ENCODE results near the gene NODAL.

The NODAL gene

DNA sequence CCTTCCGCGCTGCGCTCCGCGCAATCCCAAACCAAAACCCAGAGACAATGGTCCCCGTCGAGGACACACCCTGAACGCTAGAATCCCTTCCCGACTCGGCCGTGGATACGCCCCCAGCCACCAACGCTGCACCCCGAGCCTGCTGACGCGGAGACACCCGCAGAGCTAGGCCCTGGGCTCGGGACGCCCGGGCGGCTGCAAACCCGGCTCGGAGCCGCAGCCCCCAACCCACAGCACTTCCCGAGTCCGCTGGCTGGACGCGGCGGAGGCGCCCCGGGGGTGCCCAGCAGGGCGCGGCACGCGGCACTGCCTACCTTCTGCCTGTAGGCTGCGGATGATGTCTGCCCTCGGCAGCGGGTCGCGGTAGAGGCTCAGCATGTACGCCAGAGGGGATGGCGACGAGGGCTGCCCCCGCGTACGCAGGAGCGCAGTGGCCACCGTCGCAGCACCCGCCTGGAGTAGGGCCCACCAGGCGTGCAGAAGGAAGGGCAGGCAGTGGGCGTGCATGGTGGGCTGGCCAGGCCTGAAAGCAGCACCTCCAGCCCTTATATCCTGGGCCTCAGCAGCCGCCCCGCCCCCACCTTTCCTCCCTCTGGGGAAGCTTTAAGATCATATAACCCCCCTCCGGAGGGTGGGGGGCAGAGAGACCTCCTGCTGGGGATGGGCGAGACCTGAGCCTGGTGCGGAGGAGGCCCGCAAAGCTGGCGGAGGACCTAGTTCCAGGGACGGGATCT is at the start of gene NODAL:
Gene NODAL, minus strand, starts transcription at position 521 of the 734 bp plus-strand sequence. Its CDS starts 14 bp downstream, at position 507.
- TF ChIP-seq RAD21 (IDR thresholded peaks at IDR 0.05; ENCODE audit: low read depth): no peak
- TF ChIP-seq, protein P1, sequence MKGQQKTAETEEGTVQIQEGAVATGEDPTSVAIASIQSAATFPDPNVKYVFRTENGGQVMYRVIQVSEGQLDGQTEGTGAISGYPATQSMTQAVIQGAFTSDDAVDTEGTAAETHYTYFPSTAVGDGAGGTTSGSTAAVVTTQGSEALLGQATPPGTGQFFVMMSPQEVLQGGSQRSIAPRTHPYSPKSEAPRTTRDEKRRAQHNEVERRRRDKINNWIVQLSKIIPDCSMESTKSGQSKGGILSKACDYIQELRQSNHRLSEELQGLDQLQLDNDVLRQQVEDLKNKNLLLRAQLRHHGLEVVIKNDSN (IDR thresholded peaks at IDR 0.05): no peak
- no peak for TF ChIP-seq FOXM1 (IDR thresholded peaks at IDR 0.05; ENCODE audit: borderline replicate concordance, low read depth)
- no peak for TF ChIP-seq CREB1 (IDR thresholded peaks at IDR 0.05; ENCODE audit: low read depth)
- TF ChIP-seq EGR1 (IDR thresholded peaks at IDR 0.05): no peak

- TF ChIP-seq NFIC (IDR thresholded peaks at IDR 0.05): no peak
- TF ChIP-seq EGR1 (IDR thresholded peaks at IDR 0.05): no peak
- TF ChIP-seq, protein P2, sequence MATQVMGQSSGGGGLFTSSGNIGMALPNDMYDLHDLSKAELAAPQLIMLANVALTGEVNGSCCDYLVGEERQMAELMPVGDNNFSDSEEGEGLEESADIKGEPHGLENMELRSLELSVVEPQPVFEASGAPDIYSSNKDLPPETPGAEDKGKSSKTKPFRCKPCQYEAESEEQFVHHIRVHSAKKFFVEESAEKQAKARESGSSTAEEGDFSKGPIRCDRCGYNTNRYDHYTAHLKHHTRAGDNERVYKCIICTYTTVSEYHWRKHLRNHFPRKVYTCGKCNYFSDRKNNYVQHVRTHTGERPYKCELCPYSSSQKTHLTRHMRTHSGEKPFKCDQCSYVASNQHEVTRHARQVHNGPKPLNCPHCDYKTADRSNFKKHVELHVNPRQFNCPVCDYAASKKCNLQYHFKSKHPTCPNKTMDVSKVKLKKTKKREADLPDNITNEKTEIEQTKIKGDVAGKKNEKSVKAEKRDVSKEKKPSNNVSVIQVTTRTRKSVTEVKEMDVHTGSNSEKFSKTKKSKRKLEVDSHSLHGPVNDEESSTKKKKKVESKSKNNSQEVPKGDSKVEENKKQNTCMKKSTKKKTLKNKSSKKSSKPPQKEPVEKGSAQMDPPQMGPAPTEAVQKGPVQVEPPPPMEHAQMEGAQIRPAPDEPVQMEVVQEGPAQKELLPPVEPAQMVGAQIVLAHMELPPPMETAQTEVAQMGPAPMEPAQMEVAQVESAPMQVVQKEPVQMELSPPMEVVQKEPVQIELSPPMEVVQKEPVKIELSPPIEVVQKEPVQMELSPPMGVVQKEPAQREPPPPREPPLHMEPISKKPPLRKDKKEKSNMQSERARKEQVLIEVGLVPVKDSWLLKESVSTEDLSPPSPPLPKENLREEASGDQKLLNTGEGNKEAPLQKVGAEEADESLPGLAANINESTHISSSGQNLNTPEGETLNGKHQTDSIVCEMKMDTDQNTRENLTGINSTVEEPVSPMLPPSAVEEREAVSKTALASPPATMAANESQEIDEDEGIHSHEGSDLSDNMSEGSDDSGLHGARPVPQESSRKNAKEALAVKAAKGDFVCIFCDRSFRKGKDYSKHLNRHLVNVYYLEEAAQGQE (IDR thresholded peaks at IDR 0.05; ENCODE audit: low read depth): no peak
These were observed 48.7 kb upstream of the NODAL start for GRCh38 chr10:70490142-70490541.

- TF ChIP-seq, protein P1 (IDR thresholded peaks at IDR 0.05): no peak
- no peak for TF ChIP-seq CEBPB (IDR thresholded peaks at IDR 0.05)
- no peak for TF ChIP-seq CREB1 (IDR thresholded peaks at IDR 0.05; ENCODE audit: low read depth)
- TF ChIP-seq YY1 (IDR thresholded peaks at IDR 0.05; ENCODE audit: low read depth): no peak
- TF ChIP-seq, protein P2 (IDR thresholded peaks at IDR 0.05; ENCODE audit: low read depth): no peak
- TF ChIP-seq, protein P3, sequence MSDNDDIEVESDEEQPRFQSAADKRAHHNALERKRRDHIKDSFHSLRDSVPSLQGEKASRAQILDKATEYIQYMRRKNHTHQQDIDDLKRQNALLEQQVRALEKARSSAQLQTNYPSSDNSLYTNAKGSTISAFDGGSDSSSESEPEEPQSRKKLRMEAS (IDR thresholded peaks at IDR 0.05): no peak
- TF ChIP-seq TAF1 (IDR thresholded peaks at IDR 0.05; ENCODE audit: low read depth): no peak
- TF ChIP-seq TCF12 (IDR thresholded peaks at IDR 0.05; ENCODE audit: low read depth): no peak
- no peak for TF ChIP-seq EGR1 (IDR thresholded peaks at IDR 0.05)
These were observed 46.3 kb upstream of the NODAL start for GRCh38 chr10:70487824-70488223.

DNA sequence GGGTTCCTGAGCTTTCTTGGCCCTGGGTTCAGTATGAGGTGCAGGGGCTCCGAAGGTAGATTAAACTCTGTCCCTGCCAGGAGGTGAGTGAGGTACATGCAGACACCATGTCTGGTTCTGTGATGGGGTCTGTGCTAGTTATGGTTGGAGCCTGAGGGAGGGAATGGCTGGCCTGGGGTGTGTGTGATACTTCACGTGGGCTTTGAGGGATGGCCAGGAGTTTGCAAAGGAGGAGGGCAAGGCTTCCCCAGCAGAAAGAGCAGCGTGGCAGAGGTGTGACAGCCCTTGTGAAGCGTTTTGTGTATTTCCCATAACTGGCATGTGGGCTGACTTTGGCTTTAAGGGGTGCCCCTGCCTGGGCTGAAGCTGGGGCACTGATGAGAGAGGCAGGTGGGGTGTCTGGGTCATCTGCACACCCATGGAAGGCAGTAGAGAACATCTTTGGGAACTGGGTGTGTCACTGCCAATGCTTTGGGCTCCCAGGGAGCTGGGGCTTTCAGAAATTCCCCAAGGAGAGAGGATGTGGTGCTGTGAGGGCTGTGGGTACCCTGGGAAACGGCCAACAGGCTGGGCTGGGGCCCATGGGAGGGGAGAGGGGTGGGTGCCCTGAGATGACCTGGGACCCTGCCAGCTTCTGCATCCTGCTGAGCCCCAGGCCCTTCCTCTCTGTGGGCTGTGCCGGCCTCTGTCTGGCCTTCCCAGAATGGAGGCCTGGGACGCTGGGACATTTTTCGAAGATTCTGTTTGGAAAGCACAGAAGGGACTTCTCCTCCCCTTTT is 41.7 kb upstream of the NODAL start:
- no peak for TF ChIP-seq TEAD4 (IDR thresholded peaks at IDR 0.05)
- no peak for TF ChIP-seq YY1 (IDR thresholded peaks at IDR 0.05; ENCODE audit: low read depth)
- TF ChIP-seq CREB1 (IDR thresholded peaks at IDR 0.05; ENCODE audit: low read depth): no peak
- TF ChIP-seq NFIC (IDR thresholded peaks at IDR 0.05): no peak
- TF ChIP-seq EGR1 (IDR thresholded peaks at IDR 0.05): no peak
- no peak for TF ChIP-seq CEBPB (IDR thresholded peaks at IDR 0.05)
- TF ChIP-seq, protein P3 (IDR thresholded peaks at IDR 0.05): no peak
- TF ChIP-seq, protein P1 (IDR thresholded peaks at IDR 0.05): no peak

- no peak for TF ChIP-seq CEBPB (IDR thresholded peaks at IDR 0.05)
- TF ChIP-seq, protein P3 (IDR thresholded peaks at IDR 0.05): no peak
- TF ChIP-seq YY1 (IDR thresholded peaks at IDR 0.05; ENCODE audit: low read depth): no peak
These were observed 40.5 kb upstream of the NODAL start for GRCh38 chr10:70481831-70482530.

DNA sequence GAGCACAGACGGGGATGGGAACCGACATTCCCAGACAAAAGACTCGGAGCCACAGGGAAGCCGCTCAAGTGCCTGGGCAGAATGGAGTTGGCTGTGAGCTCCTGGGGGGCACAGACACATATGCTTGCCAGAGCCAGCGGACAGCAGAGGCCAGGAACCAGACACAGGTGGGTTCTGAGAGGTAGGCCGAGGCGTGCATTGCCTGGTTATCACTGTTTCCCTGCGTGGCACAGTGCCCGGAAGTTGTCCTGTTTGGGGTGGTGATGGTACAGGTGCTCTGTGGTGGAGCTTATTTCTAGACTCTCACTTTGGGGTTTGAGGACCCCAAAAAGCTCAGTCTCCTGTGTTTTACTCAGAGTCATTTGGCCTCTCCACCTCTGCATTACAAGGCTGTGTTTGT is 39.6 kb upstream of the NODAL start:
- TF ChIP-seq RAD21 (IDR thresholded peaks at IDR 0.05; ENCODE audit: low read depth) (no peak), EP300 (IDR thresholded peaks at IDR 0.05; ENCODE audit: borderline replicate concordance) (no peak), EGR1 (IDR thresholded peaks at IDR 0.05) (no peak), CREB1 (IDR thresholded peaks at IDR 0.05; ENCODE audit: low read depth) (no peak), TCF12 (IDR thresholded peaks at IDR 0.05; ENCODE audit: low read depth) (no peak), NFIC (IDR thresholded peaks at IDR 0.05) (no peak), FOXM1 (IDR thresholded peaks at IDR 0.05; ENCODE audit: borderline replicate concordance, low read depth) (no peak), CEBPB (IDR thresholded peaks at IDR 0.05) (no peak), TAF1 (IDR thresholded peaks at IDR 0.05; ENCODE audit: low read depth) (no peak), TEAD4 (IDR thresholded peaks at IDR 0.05) (no peak), ZBTB7A (IDR thresholded peaks at IDR 0.05; ENCODE audit: low read depth) (no peak), YY1 (IDR thresholded peaks at IDR 0.05; ENCODE audit: low read depth) (no peak)
- TF ChIP-seq, protein P3 (IDR thresholded peaks at IDR 0.05): no peak
- TF ChIP-seq, protein P2 (IDR thresholded peaks at IDR 0.05; ENCODE audit: low read depth): no peak
- TF ChIP-seq, protein P1 (IDR thresholded peaks at IDR 0.05): no peak

Data from Ishikawa (cell line).